Measurements from ENCODE around the gene NIN. TPM values are rescaled to one million over a fixed set of nuclear protein-coding genes. Genes with fewer than 3 reads are reported as not detected.

The NIN gene
- total RNA-seq, 4 donors from 2014 or later: 16.2 to 49.3 (median 29.2) TPM

DNA sequence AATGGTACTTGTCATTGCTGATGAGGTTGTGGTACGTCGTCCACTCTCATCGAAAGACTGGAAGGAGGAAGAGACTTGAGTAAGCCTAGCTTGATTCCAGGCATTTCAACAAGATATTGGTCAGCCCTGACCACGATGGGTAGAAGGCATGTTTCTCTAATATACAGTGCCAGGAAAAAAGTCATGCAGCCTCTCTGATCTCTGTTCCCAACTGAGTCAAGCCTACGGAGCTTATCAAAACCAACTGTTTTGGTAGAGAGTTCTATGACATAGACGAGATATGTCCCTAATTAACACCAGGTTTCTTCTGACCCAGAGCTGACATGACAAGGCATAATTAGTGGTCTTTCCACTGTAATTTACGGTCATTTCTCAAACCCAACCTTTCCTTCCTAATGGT lies 58.5 kb downstream of the NIN start:
- in situ Hi-C loops (cut with MboI; ENCODE audit: low sequenced_read_pairs in 4 of 4) (loop anchor here in 3 of 4 donors (10.0 kb wide), 4 partner anchors 158 to 228 kb away; no protein-coding TSS in a partner anchor), intact Hi-C loops (cut with DNase I; ENCODE audit: low total_unique reads) (loop anchor here (10.0 kb wide), 1 partner anchor 908 kb away; no protein-coding TSS in a partner anchor)
- TF ChIP-seq POLR2A (IDR thresholded peaks at IDR 0.05) (no peak), CTCF (IDR thresholded peaks at IDR 0.05 in 4 of 5, conservative IDR thresholded peaks at IDR 0.05 in 1 of 5) (no peak)
- H3K4me1 ChIP-seq: peaks cover 4 to 24% of the 10 kb centered on the region in 2 donors
- no peak for ATAC-seq
- no peaks in the 10 kb centered on the region for H3K27me3 ChIP-seq
- H3K27ac ChIP-seq: no peak overlapping the region
- H3K4me3 ChIP-seq: no peak overlapping the region
- H3K9me3 ChIP-seq: no peaks in the 10 kb centered on the region
- no peak for DNase-seq
- H3K36me3 ChIP-seq: peaks cover 0 to 50% of the 10 kb centered on the region in 2 donors

- H3K27me3 ChIP-seq: no peaks in the 10 kb centered on the region
These were observed 60.4 kb downstream of the NIN start for GRCh38 chr14:50770586-50770985.

GRCh38 chr14:50769863-50770500 lies 61.0 kb downstream of the NIN start:
- ATAC-seq: no peak
- Histone ChIP-seq H3K4me1 (peaks cover 1 to 7% of the 10 kb centered on the region in 2 donors), H3K36me3 (peaks cover 0 to 65% of the 10 kb centered on the region in 2 donors), H3K9me3 (no peaks in the 10 kb centered on the region), H3K27me3 (no peaks in the 10 kb centered on the region), H3K4me3 (no peak overlapping the region), H3K27ac (no peak overlapping the region)
- DNase-seq: no peak
- intact Hi-C loops (cut with DNase I; ENCODE audit: low total_unique reads): loop anchor here (10.0 kb wide), 1 partner anchor 905 kb away; no protein-coding TSS in a partner anchor
- TF ChIP-seq CTCF (IDR thresholded peaks at IDR 0.05 in 4 of 5, conservative IDR thresholded peaks at IDR 0.05 in 1 of 5): no peak
- no peak for TF ChIP-seq POLR2A (IDR thresholded peaks at IDR 0.05)
- in situ Hi-C loops (cut with MboI; ENCODE audit: low sequenced_read_pairs in 4 of 4): loop anchor here in 3 of 4 donors (10.0 kb wide), 4 partner anchors 155 to 225 kb away; no protein-coding TSS in a partner anchor

More at GRCh38 chr14:50770586-50770985, 60.4 kb downstream of the NIN start:
- no peak for ATAC-seq
- TF ChIP-seq POLR2A (IDR thresholded peaks at IDR 0.05): no peak
- no peaks in the 10 kb centered on the region for H3K9me3 ChIP-seq
- peaks cover 0 to 62% of the 10 kb centered on the region in 2 donors for H3K36me3 ChIP-seq
- no peak for DNase-seq
- intact Hi-C loops (cut with DNase I; ENCODE audit: low total_unique reads): loop anchor here (10.0 kb wide), 1 partner anchor 906 kb away; no protein-coding TSS in a partner anchor
- peaks cover 7% of the 10 kb centered on the region in 2 donors for H3K4me1 ChIP-seq
- in situ Hi-C loops (cut with MboI; ENCODE audit: low sequenced_read_pairs in 4 of 4): loop anchor here in 3 of 4 donors (10.0 kb wide), 4 partner anchors 156 to 226 kb away; no protein-coding TSS in a partner anchor
- no peak overlapping the region for H3K27ac ChIP-seq
- H3K4me3 ChIP-seq: no peak overlapping the region

DNA sequence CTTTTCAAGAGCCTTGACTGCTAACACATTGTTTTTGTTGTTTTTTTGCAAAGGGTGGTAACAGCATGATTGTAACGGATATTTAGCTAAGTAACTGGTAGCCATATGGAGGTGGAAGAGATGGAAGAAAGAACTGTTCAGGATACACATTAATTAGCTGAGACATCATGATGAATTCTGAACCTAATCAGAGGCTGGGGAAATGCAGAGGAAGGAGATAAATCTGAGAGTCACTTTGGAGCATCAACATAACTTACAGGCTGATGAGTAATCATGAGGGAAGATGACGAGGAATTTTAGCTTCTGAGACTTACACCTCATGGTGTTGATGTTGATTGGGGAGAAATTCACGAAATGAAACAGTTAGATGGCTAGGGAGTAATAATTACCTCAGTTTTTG lies 62.3 kb downstream of the NIN start:
- intact Hi-C loops (cut with DNase I; ENCODE audit: low total_unique reads) (no loop called here), in situ Hi-C loops (cut with MboI; ENCODE audit: low sequenced_read_pairs in 4 of 4) (no loop called here)
- no peaks in the 10 kb centered on the region for H3K9me3 ChIP-seq
- H3K4me1 ChIP-seq: peaks cover 0 to 7% of the 10 kb centered on the region in 2 donors
- H3K27me3 ChIP-seq: no peaks in the 10 kb centered on the region
- no peak for ATAC-seq
- H3K4me3 ChIP-seq: no peak overlapping the region
- TF ChIP-seq POLR2A (IDR thresholded peaks at IDR 0.05) (no peak), CTCF (IDR thresholded peaks at IDR 0.05 in 4 of 5, conservative IDR thresholded peaks at IDR 0.05 in 1 of 5) (no peak)
- no peak for DNase-seq
- H3K27ac ChIP-seq: no peak overlapping the region
- peaks cover 0 to 73% of the 10 kb centered on the region in 2 donors for H3K36me3 ChIP-seq

DNA sequence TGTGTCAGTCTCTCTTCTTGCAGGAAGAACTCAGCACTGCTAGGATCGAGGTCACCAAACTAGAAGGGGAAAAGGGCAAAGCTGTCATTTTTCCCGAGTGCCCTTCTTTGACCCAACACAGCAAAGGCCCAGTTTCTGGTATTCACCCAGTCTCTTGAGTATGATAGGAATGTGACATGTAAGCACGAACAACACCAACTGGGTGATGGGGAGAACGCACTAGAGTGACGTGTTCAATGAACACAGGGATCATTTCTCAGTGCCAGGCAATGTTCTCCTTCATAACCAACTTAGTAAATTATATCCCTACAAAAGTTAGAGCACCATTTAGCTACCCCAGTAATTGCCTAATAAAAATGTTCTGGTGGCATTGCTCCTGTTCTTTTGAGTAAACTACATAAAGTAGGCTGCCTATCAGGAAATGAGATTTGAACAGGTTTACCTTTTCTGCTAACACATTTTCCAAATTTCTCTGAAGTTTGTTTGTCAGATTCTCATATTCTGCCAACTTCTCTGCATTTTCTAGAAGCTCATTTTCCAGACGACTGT lies 64.5 kb downstream of the NIN start:
- ATAC-seq: no peak
- peaks cover 0 to 80% of the 10 kb centered on the region in 2 donors for H3K36me3 ChIP-seq
- intact Hi-C loops (cut with DNase I; ENCODE audit: low total_unique reads) (no loop called here), in situ Hi-C loops (cut with MboI; ENCODE audit: low sequenced_read_pairs in 4 of 4) (no loop called here)
- H3K4me1 ChIP-seq: peaks cover 0 to 7% of the 10 kb centered on the region in 2 donors
- H3K27ac ChIP-seq: peak overlapping the region in 2 of 4 donors; percentile 18 to 31
- no peak overlapping the region for H3K4me3 ChIP-seq
- no peaks in the 10 kb centered on the region for H3K9me3 ChIP-seq
- H3K27me3 ChIP-seq: no peaks in the 10 kb centered on the region
- no peak for DNase-seq
- TF ChIP-seq CTCF (IDR thresholded peaks at IDR 0.05 in 4 of 5, conservative IDR thresholded peaks at IDR 0.05 in 1 of 5) (no peak), POLR2A (IDR thresholded peaks at IDR 0.05) (no peak)
